ENCODE results near the gene HBG1.

HBG1 gene

GRCh38 chr11:5198285-5198684 is 51.4 kb downstream of the HBG1 start:
- Histone ChIP-seq H3K4me1 (no peaks in the 10 kb centered on the region), H2AFZ (no peak overlapping the region), H3K9me3 (ENCODE audit: control insufficient read depth, low read length) (no peaks in the 10 kb centered on the region), H3K79me2 (no peaks in the 10 kb centered on the region), H3K27me3 (ENCODE audit: control insufficient read depth, insufficient read depth, low read length) (no peaks in the 10 kb centered on the region), H3K9ac (no peak overlapping the region), H3K4me2 (ENCODE audit: low read length) (no peak overlapping the region), H3K36me3 (ENCODE audit: control insufficient read depth, insufficient read depth, low read length) (no peaks in the 10 kb centered on the region), H3K27ac (no peak overlapping the region), H3K4me3 (ENCODE audit: low read depth, low read length) (no peak overlapping the region)
- TF ChIP-seq, protein P1, sequence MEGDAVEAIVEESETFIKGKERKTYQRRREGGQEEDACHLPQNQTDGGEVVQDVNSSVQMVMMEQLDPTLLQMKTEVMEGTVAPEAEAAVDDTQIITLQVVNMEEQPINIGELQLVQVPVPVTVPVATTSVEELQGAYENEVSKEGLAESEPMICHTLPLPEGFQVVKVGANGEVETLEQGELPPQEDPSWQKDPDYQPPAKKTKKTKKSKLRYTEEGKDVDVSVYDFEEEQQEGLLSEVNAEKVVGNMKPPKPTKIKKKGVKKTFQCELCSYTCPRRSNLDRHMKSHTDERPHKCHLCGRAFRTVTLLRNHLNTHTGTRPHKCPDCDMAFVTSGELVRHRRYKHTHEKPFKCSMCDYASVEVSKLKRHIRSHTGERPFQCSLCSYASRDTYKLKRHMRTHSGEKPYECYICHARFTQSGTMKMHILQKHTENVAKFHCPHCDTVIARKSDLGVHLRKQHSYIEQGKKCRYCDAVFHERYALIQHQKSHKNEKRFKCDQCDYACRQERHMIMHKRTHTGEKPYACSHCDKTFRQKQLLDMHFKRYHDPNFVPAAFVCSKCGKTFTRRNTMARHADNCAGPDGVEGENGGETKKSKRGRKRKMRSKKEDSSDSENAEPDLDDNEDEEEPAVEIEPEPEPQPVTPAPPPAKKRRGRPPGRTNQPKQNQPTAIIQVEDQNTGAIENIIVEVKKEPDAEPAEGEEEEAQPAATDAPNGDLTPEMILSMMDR (IDR thresholded peaks at IDR 0.05), result no peak
